ENCODE data around the gene MLXIP. TPM values are rescaled to one million over a fixed set of nuclear protein-coding genes. Genes with fewer than 3 reads are reported as not detected.

The MLXIP gene
- polyA plus RNA-seq, 1 experiment: 4.8 TPM

- no peaks in the 10 kb centered on the region for H3K36me3 ChIP-seq (ENCODE audit: control insufficient read depth, insufficient read depth, low read length)
- no peak for TF ChIP-seq CTCF (IDR thresholded peaks at IDR 0.05; ENCODE audit: insufficient read depth, low read depth, low read length)
- CTCF ChIA-PET: interaction anchor here (0.6 to 3.7 kb wide), 2 partner anchors 27 to 62 kb away, joined by 3 to 31 read pairs; no protein-coding TSS in a partner anchor
- no peak overlapping the region for H3K4me3 ChIP-seq (ENCODE audit: low read depth, low read length)
- POLR2A ChIA-PET: no interaction called here
- DNase-seq (ENCODE audit: low read depth): no peak
- no peaks in the 10 kb centered on the region for H3K27me3 ChIP-seq (ENCODE audit: control insufficient read depth, insufficient read depth, low read length)
These were observed 17.3 kb upstream of the MLXIP start for GRCh38 chr12:122061253-122061652.

- Histone ChIP-seq H3K4me3 (ENCODE audit: low read depth, low read length) (no peak overlapping the region), H3K27me3 (ENCODE audit: control insufficient read depth, insufficient read depth, low read length) (no peaks in the 10 kb centered on the region), H3K36me3 (ENCODE audit: control insufficient read depth, insufficient read depth, low read length) (no peaks in the 10 kb centered on the region)
- no peak for TF ChIP-seq CTCF (IDR thresholded peaks at IDR 0.05; ENCODE audit: insufficient read depth, low read depth, low read length)
- ChIA-PET CTCF (interaction anchor here (0.8 to 3.7 kb wide), 6 partner anchors 8 to 127 kb away, joined by 3 to 35 read pairs (median 3); no protein-coding TSS in a partner anchor), POLR2A (interaction anchor here (0.6 to 0.7 kb wide), 2 partner anchors 44 to 377 kb away, joined by 3 read pairs; no protein-coding TSS in a partner anchor)
- DNase-seq (ENCODE audit: low read depth): no peak
These were observed 15.5 kb upstream of the MLXIP start for GRCh38 chr12:122062832-122063693.

DNA sequence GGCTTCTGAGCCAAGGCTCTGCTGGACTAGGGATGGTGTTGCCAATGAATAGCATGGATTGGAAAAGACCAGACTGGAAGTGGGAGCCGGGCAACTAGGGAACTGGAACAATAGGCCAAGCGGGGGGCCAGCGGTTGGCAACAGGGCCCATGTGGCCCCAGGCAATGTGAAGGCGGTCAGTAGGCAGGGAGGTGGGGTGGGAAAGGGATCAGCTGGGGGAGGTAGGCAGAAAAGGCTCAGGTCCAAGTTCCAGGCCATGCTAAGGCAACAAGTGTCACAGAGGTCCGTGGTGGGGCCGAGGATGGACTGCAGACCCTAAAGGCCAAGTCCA, 14.9 kb upstream of the MLXIP start:
- no peaks in the 10 kb centered on the region for H3K36me3 ChIP-seq (ENCODE audit: control insufficient read depth, insufficient read depth, low read length)
- CTCF ChIA-PET: interaction anchor here (0.8 to 3.7 kb wide), 4 partner anchors 9 to 127 kb away, joined by 3 to 35 read pairs (median 17); no protein-coding TSS in a partner anchor
- no peak for TF ChIP-seq CTCF (IDR thresholded peaks at IDR 0.05; ENCODE audit: insufficient read depth, low read depth, low read length)
- no peak for DNase-seq (ENCODE audit: low read depth)
- POLR2A ChIA-PET: interaction anchor here (0.7 kb wide), 1 partner anchor 44 kb away, joined by 3 read pairs; no protein-coding TSS in a partner anchor
- H3K27me3 ChIP-seq (ENCODE audit: control insufficient read depth, insufficient read depth, low read length): no peaks in the 10 kb centered on the region
- no peak overlapping the region for H3K4me3 ChIP-seq (ENCODE audit: low read depth, low read length)

DNA sequence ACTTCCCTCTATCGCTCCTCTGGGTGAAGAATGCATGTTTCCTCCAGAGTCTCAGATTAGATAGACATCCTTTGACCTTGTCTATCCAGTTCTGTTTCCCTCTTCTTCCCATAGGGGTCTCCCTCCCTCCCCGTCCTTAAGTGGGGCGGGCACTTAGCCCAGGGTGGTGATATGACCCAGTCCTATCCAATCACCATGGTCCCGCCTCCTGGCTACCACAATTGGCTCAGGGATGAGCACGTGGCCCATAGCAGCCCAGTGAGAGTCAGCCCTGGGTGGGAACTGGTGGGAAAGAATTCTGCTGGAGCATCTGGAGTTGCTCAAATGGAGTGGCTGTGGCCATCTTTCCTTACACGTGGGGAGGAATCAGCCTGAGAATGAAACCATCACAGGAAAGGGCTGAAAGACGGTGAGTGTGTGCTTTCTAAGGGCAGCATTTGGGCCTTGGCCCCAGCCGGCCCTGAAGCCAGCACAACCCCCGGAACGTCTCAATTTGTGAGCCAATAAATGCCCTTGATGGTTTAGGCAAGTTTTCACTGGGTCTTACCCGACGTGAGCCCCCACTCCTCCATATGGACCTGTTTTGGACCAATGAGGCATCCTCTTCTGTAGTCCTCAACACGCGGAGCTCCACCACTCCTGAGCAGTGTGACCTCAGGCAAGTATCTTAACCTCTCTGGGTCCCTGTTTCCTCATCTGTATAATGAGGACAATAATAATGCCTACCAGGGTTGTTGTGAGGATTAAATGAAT, 14.4 kb upstream of the MLXIP start:
- ChIA-PET POLR2A (interaction anchor here (1.0 kb wide), 1 partner anchor 14 kb away, joined by 3 read pairs; the partner anchor contains the start of gene MLXIP), CTCF (interaction anchor here (1.2 to 3.7 kb wide), 6 partner anchors 9 to 61 kb away, joined by 3 to 35 read pairs (median 13); no protein-coding TSS in a partner anchor)
- DNase-seq (ENCODE audit: low read depth): peak; percentile 73
- TF ChIP-seq CTCF (IDR thresholded peaks at IDR 0.05; ENCODE audit: insufficient read depth, low read depth, low read length): peak; percentile 61
- Histone ChIP-seq H3K36me3 (ENCODE audit: control insufficient read depth, insufficient read depth, low read length) (no peaks in the 10 kb centered on the region), H3K27me3 (ENCODE audit: control insufficient read depth, insufficient read depth, low read length) (no peaks in the 10 kb centered on the region), H3K4me3 (ENCODE audit: low read depth, low read length) (0 out of 2 replicates have a peak overlapping the region, but pooled peaks have one; percentile 1)
